ENCODE data around the gene RIT1.

RIT1 gene

DNA sequence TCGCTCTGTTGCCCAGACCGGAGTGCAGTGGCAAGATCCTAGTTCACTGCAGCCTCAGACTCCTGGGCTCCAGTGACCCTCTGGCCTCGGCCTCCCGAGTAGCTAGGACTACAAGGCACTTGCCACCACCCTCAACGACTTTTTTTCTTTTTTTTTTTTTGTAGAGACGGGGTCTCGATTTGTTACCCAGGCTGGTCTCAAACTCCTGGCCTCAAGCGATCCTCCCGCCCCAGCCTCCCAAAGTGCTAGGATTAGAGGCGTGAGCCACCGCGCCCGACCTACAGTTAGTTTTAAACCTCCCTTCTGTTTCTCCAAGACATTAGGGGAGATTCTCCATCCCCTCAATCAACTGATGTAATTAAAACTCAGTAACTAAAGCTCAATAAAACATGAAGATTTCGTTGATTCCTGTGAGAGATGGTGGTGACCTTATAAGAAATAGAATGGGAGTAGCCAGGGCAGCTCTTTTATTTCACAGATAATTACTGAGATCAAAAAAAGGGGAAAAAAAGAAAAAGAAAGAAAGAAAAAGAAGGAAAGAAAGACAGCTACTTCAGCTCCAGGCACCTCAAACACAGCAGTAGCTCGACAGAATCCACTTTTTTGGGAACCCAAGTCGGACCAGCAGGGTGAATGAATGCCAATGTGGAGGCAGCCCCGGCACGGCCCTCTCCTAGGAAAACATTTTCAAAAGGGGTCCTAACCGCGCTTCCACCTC, 54.7 kb downstream of the RIT1 start:
- DNase-seq: no peak

GRCh38 chr1:155850345-155850744, 60.8 kb downstream of the RIT1 start:
- DNase-seq: no peak

DNA sequence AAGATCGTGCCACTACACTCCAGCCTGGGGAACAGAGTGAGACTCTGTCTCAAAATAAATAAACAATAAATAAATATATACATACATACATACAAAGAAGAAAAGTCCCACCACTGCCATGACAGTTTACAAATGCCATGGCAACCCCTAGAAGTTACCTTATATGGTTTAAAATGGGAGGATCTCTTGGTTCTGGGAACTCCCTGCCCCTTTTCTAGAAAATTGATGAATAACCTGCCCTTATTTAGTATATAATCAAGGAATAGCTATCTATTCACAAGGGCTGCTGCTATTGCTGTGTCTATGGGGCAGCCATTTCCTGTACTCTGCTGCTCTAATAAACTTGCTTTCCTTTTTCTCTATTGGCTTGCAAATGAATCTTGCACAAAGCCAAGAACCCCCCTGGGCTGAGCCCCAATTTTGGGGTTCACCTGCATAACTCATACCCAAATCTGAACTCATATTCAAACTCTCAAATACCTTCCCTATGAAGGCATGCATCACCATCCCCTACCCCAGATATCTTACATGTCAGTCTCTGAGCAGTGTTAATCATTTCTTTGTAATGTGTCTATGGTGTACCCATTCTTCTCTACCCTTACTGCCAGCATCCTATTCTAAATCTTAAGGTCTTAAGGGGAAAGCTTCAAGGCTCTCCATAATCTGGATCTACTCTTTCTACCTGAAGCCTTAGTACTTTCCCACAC, 63.2 kb downstream of the RIT1 start:
- DNase-seq: no peak
